ENCODE data around the gene OR2T29.

- TF ChIP-seq CTCF (IDR thresholded peaks at IDR 0.05) (no peak), POLR2A (IDR thresholded peaks at IDR 0.05) (no peak)
Measured at GRCh38 chr1:248592655-248593054, 30.1 kb upstream of the OR2T29 start.

Measured in heart left ventricle (tissue), 13 donors.